ENCODE results near the gene DPP7.

DNA sequence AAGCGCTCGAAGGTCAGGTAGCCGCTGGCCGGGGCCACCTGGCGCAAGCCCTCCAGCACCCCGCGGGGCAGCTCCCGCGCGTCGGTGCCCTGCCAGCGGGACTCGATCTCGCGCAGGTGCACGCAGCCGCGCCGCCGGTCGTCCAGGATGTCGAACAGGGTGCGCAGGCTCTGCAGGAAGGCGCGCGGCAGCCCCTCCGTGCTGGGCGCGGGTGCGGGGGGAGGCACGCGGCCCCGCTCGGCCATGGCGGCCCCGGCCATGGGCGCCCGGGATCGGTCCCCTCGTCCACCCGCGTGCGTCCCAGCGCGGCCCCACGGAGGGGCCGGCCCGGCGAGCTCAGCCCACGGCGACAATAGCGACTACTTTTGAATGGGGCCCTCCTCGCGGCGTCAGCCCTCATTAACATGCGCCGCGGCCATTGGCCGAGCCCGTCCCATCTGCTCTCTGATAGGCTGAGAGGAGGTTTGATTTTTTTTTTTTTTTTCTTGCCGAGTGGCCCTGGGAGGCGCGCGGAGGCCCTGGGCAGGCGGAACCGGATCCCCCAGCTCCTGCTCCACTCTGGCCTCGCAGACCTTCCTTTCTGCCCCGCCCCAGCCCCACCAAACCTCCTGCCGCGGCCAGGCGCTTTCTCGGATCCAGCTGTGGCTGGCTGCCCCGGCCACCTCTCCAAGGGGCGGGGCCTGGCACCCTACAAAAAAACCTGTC is 44.2 kb downstream of the DPP7 start, which contains the start of gene SAPCD2:
- TF ChIP-seq ZNF274 (IDR thresholded peaks at IDR 0.05; ENCODE audit: low read depth, low read length), result no peak
- no peak for TF ChIP-seq SUZ12 (IDR thresholded peaks at IDR 0.05; ENCODE audit: extremely low read depth, insufficient read depth, insufficient read length)
- no peak for TF ChIP-seq YY1 (IDR thresholded peaks at IDR 0.05; ENCODE audit: insufficient read depth, insufficient read length)
